ENCODE results near the gene BTNL2.

BTNL2 gene

GRCh38 chr6:32413427-32414047 is 6.6 kb upstream of the BTNL2 start:
- peak; percentile 62 for DNase-seq

GRCh38 chr6:32411566-32412327 is 4.8 kb upstream of the BTNL2 start:
- DNase-seq, result no peak

GRCh38 chr6:32410906-32411305 is 3.9 kb upstream of the BTNL2 start:
- DNase-seq, result no peak

GRCh38 chr6:32406197-32406596 is 784 bp downstream of the BTNL2 start:
- DNase-seq, result no peak

GRCh38 chr6:32405656-32406055 is 1.3 kb downstream of the BTNL2 start:
- no peak for DNase-seq

- no peak for DNase-seq
These were observed 4.2 kb downstream of the BTNL2 start for GRCh38 chr6:32402812-32403211.

- no peak for DNase-seq
These were observed 5.6 kb downstream of the BTNL2 start for GRCh38 chr6:32401284-32401963.

GRCh38 chr6:32397252-32397920 is 9.6 kb downstream of the BTNL2 start:
- DNase-seq, result no peak

- DNase-seq, result no peak
These were observed 11.0 kb downstream of the BTNL2 start for GRCh38 chr6:32396028-32396427.

GRCh38 chr6:32393665-32394420 is 13.1 kb downstream of the BTNL2 start:
- DNase-seq, result peak; percentile 61

GRCh38 chr6:32391505-32391904 is 15.5 kb downstream of the BTNL2 start:
- no peak for DNase-seq

GRCh38 chr6:32387589-32388340 is 19.2 kb downstream of the BTNL2 start:
- no peak for DNase-seq

- no peak for DNase-seq
These were observed 20.9 kb downstream of the BTNL2 start for GRCh38 chr6:32386040-32386439.

- peak; percentile 37 for DNase-seq
These were observed 24.1 kb downstream of the BTNL2 start for GRCh38 chr6:32382757-32383420.

GRCh38 chr6:32379545-32379944 is 27.4 kb downstream of the BTNL2 start:
- no peak for DNase-seq

GRCh38 chr6:32375739-32376529 is 31.0 kb downstream of the BTNL2 start:
- DNase-seq, result no peak

GRCh38 chr6:32371803-32372202 is 35.2 kb downstream of the BTNL2 start, which contains the start of gene TSBP1:
Gene TSBP1 (minus strand): TSS chr6:32371903. CDS start chr6:32371706, 197 bp downstream.
- no peak for DNase-seq

GRCh38 chr6:32371229-32371628 is 35.8 kb downstream of the BTNL2 start:
- no peak for DNase-seq

- DNase-seq, result no peak
These were observed 36.5 kb downstream of the BTNL2 start for GRCh38 chr6:32370505-32370904.

- peak; percentile 75 for DNase-seq
These were observed 37.3 kb downstream of the BTNL2 start for GRCh38 chr6:32369660-32370059.

Data from kidney glomerular epithelial cell (primary cell).